BLaER1 treated with 17β-estradiol and CSF1 and Interleukin-3, amounts not matched to agents 10 nM and 100 nM (cell line): ENCODE measurements around the gene JUN.

Experiments
- H3K27ac ChIP-seq, 11 experiments: shearing (Covaris generic); formaldehyde crosslinking; 2 replicates each; pipeline ENCODE4 v1.8.1; 2022
- H3K27me3 ChIP-seq, 11 experiments: shearing (Covaris generic); formaldehyde crosslinking; 2 replicates each; pipeline ENCODE4 v1.8.1; 2022
- H3K36me3 ChIP-seq, 11 experiments: shearing (Covaris generic); formaldehyde crosslinking; 2 replicates each; pipeline ENCODE4 v1.8.1; 2022
- H3K4me1 ChIP-seq, 10 experiments: shearing (Covaris generic); formaldehyde crosslinking; 2 replicates each; pipeline ENCODE4 v1.8.1; 2022
- H3K4me2 ChIP-seq, 11 experiments: shearing (Covaris generic); formaldehyde crosslinking; 2 replicates each; pipeline ENCODE4 v1.8.1; 2022
- H3K4me3 ChIP-seq, 10 experiments: shearing (Covaris generic); formaldehyde crosslinking; 2 replicates each; pipeline ENCODE4 v1.8.1; 2022
- H3K9ac ChIP-seq, 11 experiments: shearing (Covaris generic); formaldehyde crosslinking; 2 replicates each; pipeline ENCODE4 v1.8.1; 2022
- H3K9me3 ChIP-seq, 11 experiments: shearing (Covaris generic); formaldehyde crosslinking; replicated peaks in 1 of 11; 2 replicates each; pipeline ENCODE4 v1.8.1; 2022
- H4K20me1 ChIP-seq, 11 experiments: shearing (Covaris generic); formaldehyde crosslinking; 2 replicates each; pipeline ENCODE4 v1.8.1; 2022
- Cebpa-rat ChIP-seq, 11 experiments: shearing (Covaris generic); IDR thresholded peaks; 2 replicates each; pipeline ENCODE4 v1.8.1; 2022

JUN gene

DNA sequence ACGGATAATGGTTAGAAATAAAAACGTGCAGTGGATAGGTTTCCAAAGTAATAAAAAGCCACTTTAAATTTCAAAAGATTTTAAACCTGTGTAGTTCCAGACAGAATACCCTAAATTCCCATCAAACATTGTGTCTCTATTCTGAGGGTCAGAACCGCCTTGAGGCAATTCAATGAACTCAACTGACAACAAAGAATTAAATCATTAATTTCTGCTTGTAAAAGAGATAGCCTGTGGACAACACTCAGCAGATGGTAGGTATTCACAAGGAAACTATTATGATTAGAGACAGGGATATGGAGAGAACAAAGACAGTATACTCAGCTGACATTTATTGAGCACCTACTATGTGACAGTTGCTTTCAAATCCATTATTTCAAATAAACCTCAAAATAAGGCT is 35.1 kb upstream of the JUN start:
- no peak overlapping the region for H3K4me3 ChIP-seq
- no peak for TF ChIP-seq Cebpa-rat (IDR thresholded peaks at IDR 0.05)
- H4K20me1 ChIP-seq: no peaks in the 10 kb centered on the region
- no peak overlapping the region for H3K9ac ChIP-seq
- H3K4me1 ChIP-seq: peaks cover 21 to 52% (median 24%) of the 10 kb centered on the region in 10 experiments
- H3K36me3 ChIP-seq: no peaks in the 10 kb centered on the region
- no peaks in the 10 kb centered on the region for H3K9me3 ChIP-seq
- no peaks in the 10 kb centered on the region for H3K27me3 ChIP-seq
- no peak overlapping the region for H3K4me2 ChIP-seq
- no peak overlapping the region for H3K27ac ChIP-seq

GRCh38 chr1:58818075-58818474 is 34.2 kb upstream of the JUN start:
- Histone ChIP-seq H3K27me3 (no peaks in the 10 kb centered on the region), H3K4me1 (peaks cover 21 to 53% (median 24%) of the 10 kb centered on the region in 10 experiments), H3K4me2 (no peak overlapping the region), H3K36me3 (no peaks in the 10 kb centered on the region), H3K27ac (no peak overlapping the region), H3K9ac (no peak overlapping the region), H3K4me3 (no peak overlapping the region), H3K9me3 (no peaks in the 10 kb centered on the region), H4K20me1 (no peaks in the 10 kb centered on the region)
- no peak for TF ChIP-seq Cebpa-rat (IDR thresholded peaks at IDR 0.05)

DNA sequence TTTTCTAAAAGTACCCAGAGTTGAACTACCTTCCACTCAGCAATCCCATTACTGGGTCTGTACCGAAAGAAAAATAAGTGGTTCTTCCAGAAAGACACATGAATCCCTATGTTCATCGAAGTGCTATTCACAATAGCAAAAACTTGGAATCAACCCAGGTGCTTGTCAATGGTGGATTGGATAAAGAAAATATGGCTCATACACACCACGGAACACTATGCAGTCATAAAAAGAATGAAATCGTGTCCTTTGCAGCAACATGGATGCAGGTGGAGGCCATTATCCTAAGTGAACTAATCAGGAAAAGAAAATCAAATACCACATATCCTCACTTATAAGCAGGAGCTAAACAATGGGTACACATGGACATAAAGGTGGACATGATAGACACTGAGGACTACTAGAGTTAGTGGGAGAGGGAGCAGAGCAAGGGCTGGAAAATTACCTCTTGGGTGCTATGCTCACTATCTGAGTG is 32.9 kb upstream of the JUN start:
- no peaks in the 10 kb centered on the region for H3K9me3 ChIP-seq
- peak overlapping the region; percentile 96 to 99 (median 97) for H3K4me2 ChIP-seq
- peak overlapping the region; percentile 67 to 91 (median 83) for H3K27ac ChIP-seq
- H3K4me1 ChIP-seq: peaks cover 21 to 63% (median 24%) of the 10 kb centered on the region in 10 experiments
- H3K36me3 ChIP-seq: no peaks in the 10 kb centered on the region
- H3K27me3 ChIP-seq: no peaks in the 10 kb centered on the region
- H4K20me1 ChIP-seq: no peaks in the 10 kb centered on the region
- peak overlapping the region; percentile 68 to 85 (median 80) for H3K9ac ChIP-seq
- no peak for TF ChIP-seq Cebpa-rat (IDR thresholded peaks at IDR 0.05)
- H3K4me3 ChIP-seq: peak overlapping the region; percentile 58 to 70 (median 63)

DNA sequence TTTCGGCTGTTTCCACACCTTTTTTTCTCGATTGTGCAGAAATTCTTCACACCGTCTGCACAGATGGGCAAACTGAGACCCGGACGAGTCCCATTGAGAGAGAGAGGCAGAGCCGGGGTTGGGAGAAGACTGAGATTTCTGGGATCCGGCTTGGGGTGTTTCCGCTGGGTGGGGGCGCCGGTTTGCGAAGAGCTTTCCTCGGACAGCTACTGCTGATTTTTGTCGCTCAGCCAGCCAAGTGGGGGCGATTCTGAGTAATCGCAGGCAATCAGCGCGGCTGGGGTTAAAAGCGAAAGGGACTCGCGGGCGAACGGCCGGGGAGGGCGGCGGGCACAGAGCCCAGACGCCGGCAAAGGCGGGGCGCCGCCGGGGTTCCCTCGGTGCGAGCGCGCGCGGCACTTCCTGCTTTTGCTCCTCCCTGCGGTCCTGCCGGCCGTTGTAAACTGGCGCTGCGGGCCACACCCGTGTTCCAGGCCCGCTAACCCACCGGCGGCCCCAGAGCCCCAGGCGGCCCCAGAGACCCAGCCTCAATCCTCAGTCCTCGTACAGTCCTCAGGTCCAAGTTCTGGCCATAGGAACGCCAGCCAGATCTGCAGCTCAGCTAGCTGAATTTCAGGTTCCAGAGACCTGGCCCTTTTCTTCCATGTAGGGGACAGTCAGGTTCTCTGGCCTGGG is 32.4 kb upstream of the JUN start:
- H3K27ac ChIP-seq: peak overlapping the region; percentile 67 to 91 (median 83)
- H3K27me3 ChIP-seq: no peaks in the 10 kb centered on the region
- peak overlapping the region; percentile 58 to 70 (median 63) for H3K4me3 ChIP-seq
- TF ChIP-seq Cebpa-rat (IDR thresholded peaks at IDR 0.05): no peak
- no peaks in the 10 kb centered on the region for H3K36me3 ChIP-seq
- peak overlapping the region; percentile 68 to 85 (median 80) for H3K9ac ChIP-seq
- H3K9me3 ChIP-seq: no peaks in the 10 kb centered on the region
- peak overlapping the region; percentile 96 to 99 (median 97) for H3K4me2 ChIP-seq
- H3K4me1 ChIP-seq: peaks cover 21 to 63% (median 24%) of the 10 kb centered on the region in 10 experiments
- H4K20me1 ChIP-seq: no peaks in the 10 kb centered on the region

GRCh38 chr1:58815686-58816071 is 31.8 kb upstream of the JUN start:
- Histone ChIP-seq H3K27me3 (no peaks in the 10 kb centered on the region), H3K36me3 (no peaks in the 10 kb centered on the region), H3K4me2 (peak overlapping the region; percentile 96 to 99 (median 97)), H4K20me1 (no peaks in the 10 kb centered on the region), H3K4me3 (peak overlapping the region; percentile 58 to 70 (median 63)), H3K9ac (peak overlapping the region; percentile 68 to 85 (median 80)), H3K9me3 (no peaks in the 10 kb centered on the region), H3K27ac (peak overlapping the region; percentile 67 to 91 (median 83)), H3K4me1 (peaks cover 21 to 66% (median 24%) of the 10 kb centered on the region in 10 experiments)
- no peak for TF ChIP-seq Cebpa-rat (IDR thresholded peaks at IDR 0.05)

GRCh38 chr1:58815069-58815685 is 31.3 kb upstream of the JUN start:
- Histone ChIP-seq H3K27me3 (no peaks in the 10 kb centered on the region), H3K4me3 (peak overlapping the region; percentile 58 to 70 (median 63)), H3K9me3 (no peaks in the 10 kb centered on the region), H3K27ac (peak overlapping the region; percentile 67 to 91 (median 83); a peak in 19 of 22 replicates), H4K20me1 (no peaks in the 10 kb centered on the region), H3K36me3 (no peaks in the 10 kb centered on the region), H3K4me1 (peaks cover 21 to 68% (median 24%) of the 10 kb centered on the region in 10 experiments), H3K9ac (peak overlapping the region; percentile 68 to 85 (median 80); a peak in 21 of 22 replicates), H3K4me2 (peak overlapping the region; percentile 96 to 99 (median 97))
- no peak for TF ChIP-seq Cebpa-rat (IDR thresholded peaks at IDR 0.05)

GRCh38 chr1:58814251-58815068 is 30.6 kb upstream of the JUN start:
- peak overlapping the region in 8 of 11 experiments; percentile 73 to 91 (median 84); a peak in 12 of 22 replicates for H3K27ac ChIP-seq
- H3K36me3 ChIP-seq: no peaks in the 10 kb centered on the region
- peaks cover 21 to 68% (median 24%) of the 10 kb centered on the region in 10 experiments for H3K4me1 ChIP-seq
- H4K20me1 ChIP-seq: no peaks in the 10 kb centered on the region
- peak overlapping the region; percentile 96 to 99 (median 97) for H3K4me2 ChIP-seq
- H3K4me3 ChIP-seq: peak overlapping the region in 9 of 10 experiments; percentile 58 to 70 (median 63); a peak in 15 of 20 replicates
- peak overlapping the region; percentile 68 to 85 (median 80); a peak in 15 of 22 replicates for H3K9ac ChIP-seq
- H3K9me3 ChIP-seq: no peaks in the 10 kb centered on the region
- no peak for TF ChIP-seq Cebpa-rat (IDR thresholded peaks at IDR 0.05)
- H3K27me3 ChIP-seq: no peaks in the 10 kb centered on the region

- peaks cover 21 to 69% (median 24%) of the 10 kb centered on the region in 10 experiments for H3K4me1 ChIP-seq
- no peak overlapping the region for H3K9ac ChIP-seq
- no peaks in the 10 kb centered on the region for H4K20me1 ChIP-seq
- H3K9me3 ChIP-seq: no peaks in the 10 kb centered on the region
- no peaks in the 10 kb centered on the region for H3K27me3 ChIP-seq
- H3K4me3 ChIP-seq: no peak overlapping the region
- TF ChIP-seq Cebpa-rat (IDR thresholded peaks at IDR 0.05): no peak
- H3K27ac ChIP-seq: no peak overlapping the region
- H3K36me3 ChIP-seq: no peaks in the 10 kb centered on the region
- peak overlapping the region in 4 of 11 experiments; percentile 15 to 96 (median 44); a peak in 5 of 22 replicates for H3K4me2 ChIP-seq
These were observed 30.0 kb upstream of the JUN start for GRCh38 chr1:58813801-58814200.

GRCh38 chr1:58813361-58813760 is 29.5 kb upstream of the JUN start:
- no peak for TF ChIP-seq Cebpa-rat (IDR thresholded peaks at IDR 0.05)
- Histone ChIP-seq H3K27ac (no peak overlapping the region), H3K9me3 (no peaks in the 10 kb centered on the region), H4K20me1 (no peaks in the 10 kb centered on the region), H3K9ac (no peak overlapping the region), H3K4me3 (no peak overlapping the region), H3K4me1 (peaks cover 21 to 74% (median 24%) of the 10 kb centered on the region in 10 experiments), H3K27me3 (no peaks in the 10 kb centered on the region), H3K36me3 (no peaks in the 10 kb centered on the region), H3K4me2 (peak overlapping the region in 3 of 11 experiments; percentile 37 to 96 (median 50); a peak in 5 of 22 replicates)
